CD4-positive, CD25-positive, alpha-beta regulatory T cell (primary cell): Measurements from ENCODE around the gene MYO7A. TPM values are rescaled to one million over a fixed set of nuclear protein-coding genes. Genes with fewer than 3 reads are reported as not detected.

Experiments
- ATAC-seq, 2 donors: fragments of 150-1000 bp; cut with Tn5 transposase; one replicate each; pipeline ENCODE4 v1.10.0; 2021; ENCODE audit warnings: low read depth in 2 of 2, moderate number of reproducible peaks in 2 of 2, moderate library complexity in 1 of 2
- DNase-seq, 3 donors: peaks; one replicate each; pipeline versions ENCODE4 v3.0.0 to v3.0.0-alpha.2; 2012 to 2022; ENCODE audit warnings: mixed read lengths in 1 of 3
- H3K27ac ChIP-seq: one replicate; pipeline ENCODE4 v1.7.0; 2013; ENCODE audit warnings: mild to moderate bottlenecking, low read length; ENCODE audit not compliant: insufficient read depth, poor library complexity, severe bottlenecking
- H3K27me3 ChIP-seq: one replicate; pipeline ENCODE4 v1.7.0; 2013; ENCODE audit warnings: low read length; ENCODE audit not compliant: control insufficient read depth, insufficient read depth
- H3K36me3 ChIP-seq: one replicate; pipeline ENCODE4 v1.7.0; 2013; ENCODE audit warnings: mild to moderate bottlenecking, low read length, moderate library complexity; ENCODE audit not compliant: control insufficient read depth, insufficient read depth
- H3K4me1 ChIP-seq: 2 replicates; pipeline ENCODE4 v1.7.0; 2013; ENCODE audit warnings: mild to moderate bottlenecking, low read length; ENCODE audit not compliant: insufficient read depth, control insufficient read depth, poor library complexity, severe bottlenecking
- H3K4me3 ChIP-seq: one replicate; pipeline ENCODE4 v1.7.0; 2013; ENCODE audit warnings: low read depth, mild to moderate bottlenecking, low read length, moderate library complexity
- H3K9me3 ChIP-seq, 2 experiments: 1 replicate in 1 of 2; 2 replicates in 1 of 2; pipeline ENCODE4 v1.7.0; 2013; ENCODE audit warnings: low read length in 2 of 2, mild to moderate bottlenecking in 1 of 2, moderate library complexity in 1 of 2; ENCODE audit not compliant: control insufficient read depth in 2 of 2
- H3K27ac Mint-ChIP-seq, 3 donors: one replicate each; pipeline ENCODE4 v1.8.0; 2020 to 2022; ENCODE audit warnings: mild to moderate bottlenecking in 3 of 3, mixed read lengths in 3 of 3, moderate library complexity in 2 of 3
- H3K27me3 Mint-ChIP-seq: one replicate; pipeline ENCODE4 v1.8.0; 2022; ENCODE audit warnings: mild to moderate bottlenecking, mixed read lengths
- H3K36me3 Mint-ChIP-seq: one replicate; pipeline ENCODE4 v1.8.0; 2020; ENCODE audit warnings: mixed read lengths
- H3K4me1 Mint-ChIP-seq, 4 donors: one replicate each; pipeline ENCODE4 v1.8.0; 2020 to 2022; ENCODE audit warnings: mixed read lengths in 4 of 4, mild to moderate bottlenecking in 1 of 4
- H3K4me3 Mint-ChIP-seq, 4 donors: one replicate each; pipeline ENCODE4 v1.8.0; 2020 to 2022; ENCODE audit warnings: mild to moderate bottlenecking in 4 of 4, mixed read lengths in 4 of 4, moderate library complexity in 3 of 4
- H3K9me3 Mint-ChIP-seq, 7 donors: one replicate each; pipeline ENCODE4 v1.8.0; 2020 to 2022; ENCODE audit warnings: mixed read lengths in 7 of 7, mild to moderate bottlenecking in 3 of 7, moderate library complexity in 2 of 7
- polyA plus RNA-seq, 4 donors: library from polyadenylated mRNA; unstranded; fragments of 300-500 nt; fragmentation: Illumina TruSeq; gene quantifications; one replicate each; pipeline ENCODE4 v1.2.3, GENCODE V29; 2021
- total RNA-seq: library from RNA; stranded (reverse); gene quantifications from one replicate; pipeline ENCODE4 v1.2.3, GENCODE V29; 2022

MYO7A gene
- total and polyA plus RNA-seq, 5 donors from 2014 or later = 0.12 to 0.84 (median 0.18) TPM; not detected in 1

DNA sequence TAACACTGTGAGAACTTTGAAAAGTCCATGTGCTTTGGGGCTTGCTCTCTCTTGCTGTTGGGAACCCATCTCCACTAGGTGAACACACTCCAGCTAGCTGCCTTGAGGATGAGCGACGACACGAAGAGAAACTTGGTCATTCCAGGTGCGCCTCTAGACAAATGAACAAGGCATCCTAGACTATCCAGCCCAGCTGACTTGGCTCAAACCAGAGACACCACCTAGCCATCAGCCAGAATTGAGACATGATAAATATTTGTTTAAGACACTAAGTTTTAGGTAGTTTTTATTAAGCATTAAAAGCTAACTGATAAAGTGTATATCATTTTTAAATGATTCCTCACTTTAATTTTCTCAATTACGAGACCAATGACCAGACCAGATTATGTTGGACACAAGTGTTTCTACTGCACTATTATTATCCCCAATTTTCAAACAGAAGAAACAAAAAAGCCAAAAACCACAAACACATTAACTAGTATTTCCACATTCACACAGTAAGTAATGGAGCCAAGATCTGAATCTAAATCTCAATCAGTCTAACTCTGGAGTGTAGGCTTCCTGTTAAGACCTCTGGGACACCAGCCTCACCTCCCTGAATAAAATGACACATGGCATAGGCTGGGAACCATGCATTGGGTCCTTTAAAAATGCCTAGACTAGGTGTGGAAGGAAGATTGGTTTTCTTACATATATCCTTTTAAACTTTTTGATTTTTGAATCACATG lies 103.0 kb downstream of the MYO7A start:
- peaks cover 0 to 2% (median 0%) of the 10 kb centered on the region in 7 donors for H3K9me3 Mint-ChIP-seq
- H3K4me1 Mint-ChIP-seq = no peaks in the 10 kb centered on the region
- Histone ChIP-seq H3K27ac (no peak overlapping the region), H3K36me3 (no peaks in the 10 kb centered on the region), H3K4me3 (no peak overlapping the region), H3K4me1 (no peaks in the 10 kb centered on the region), H3K27me3 (peaks cover 13% of the 10 kb centered on the region), H3K9me3 (no peaks in the 10 kb centered on the region)
- peaks cover 33% of the 10 kb centered on the region for H3K27me3 Mint-ChIP-seq
- no peak for ATAC-seq
- H3K27ac Mint-ChIP-seq = no peak overlapping the region
- no peaks in the 10 kb centered on the region for H3K36me3 Mint-ChIP-seq
- no peak for DNase-seq
- H3K4me3 Mint-ChIP-seq = no peak overlapping the region

DNA sequence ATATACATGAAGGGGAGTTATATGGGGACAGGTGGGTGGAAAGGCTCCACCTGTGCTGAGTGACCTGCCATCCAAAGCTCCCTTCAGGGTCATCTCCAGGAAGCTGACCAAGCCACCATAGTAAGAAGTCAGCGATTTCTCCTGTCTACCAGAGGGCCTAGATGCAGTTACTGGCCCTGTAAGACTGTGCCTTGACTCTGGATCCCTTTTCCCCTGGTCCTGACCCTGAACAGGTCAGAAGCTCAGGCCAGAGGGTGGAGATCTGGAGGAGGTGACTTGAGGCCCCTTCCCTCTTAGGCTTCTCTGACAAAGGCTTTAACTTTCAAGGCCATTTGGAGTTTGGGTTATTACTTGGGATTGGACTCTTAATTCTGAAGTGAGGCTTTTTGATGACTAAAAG lies 103.8 kb downstream of the MYO7A start:
- H3K4me3 ChIP-seq = no peak overlapping the region
- Mint-ChIP-seq H3K27ac (no peak overlapping the region), H3K4me1 (no peaks in the 10 kb centered on the region), H3K9me3 (peaks cover 0 to 3% (median 0%) of the 10 kb centered on the region in 7 donors), H3K4me3 (no peak overlapping the region), H3K36me3 (no peaks in the 10 kb centered on the region), H3K27me3 (peaks cover 34% of the 10 kb centered on the region)
- DNase-seq (no peak), ATAC-seq (no peak)
- no peak overlapping the region for H3K27ac ChIP-seq
- no peaks in the 10 kb centered on the region for H3K4me1 ChIP-seq
- H3K36me3 ChIP-seq = no peaks in the 10 kb centered on the region
- H3K27me3 ChIP-seq = peaks cover 11% of the 10 kb centered on the region
- H3K9me3 ChIP-seq = no peaks in the 10 kb centered on the region

GRCh38 chr11:77232242-77232641 lies 104.2 kb downstream of the MYO7A start:
- Mint-ChIP-seq H3K27ac (no peak overlapping the region), H3K4me3 (no peak overlapping the region)

DNA sequence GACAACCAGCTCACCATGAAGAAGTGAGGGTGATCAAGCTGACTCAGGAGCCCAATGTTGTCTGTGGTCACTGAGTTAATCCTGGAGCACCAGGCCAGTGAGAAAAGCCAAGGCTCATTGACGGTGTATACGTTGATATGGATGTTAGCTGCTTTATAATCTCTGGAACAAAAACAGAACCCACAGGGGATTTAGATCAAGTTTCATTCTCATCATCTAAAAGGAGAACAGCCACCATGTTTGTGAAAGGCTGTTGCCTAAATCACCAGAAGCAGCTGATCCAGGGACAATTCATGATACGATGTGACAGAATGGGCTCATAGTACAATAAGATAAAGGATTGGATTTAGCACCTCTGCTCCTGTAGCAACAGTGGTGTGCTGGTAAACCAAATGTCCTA lies 105.0 kb downstream of the MYO7A start:
- H3K9me3 ChIP-seq = no peaks in the 10 kb centered on the region
- H3K27me3 Mint-ChIP-seq = peaks cover 31% of the 10 kb centered on the region
- no peak overlapping the region for H3K4me3 ChIP-seq
- peaks cover 11% of the 10 kb centered on the region for H3K27me3 ChIP-seq
- no peaks in the 10 kb centered on the region for H3K4me1 Mint-ChIP-seq
- no peak for ATAC-seq
- H3K27ac ChIP-seq = no peak overlapping the region
- H3K9me3 Mint-ChIP-seq = peaks cover 0 to 3% (median 0%) of the 10 kb centered on the region in 7 donors
- H3K36me3 ChIP-seq = no peaks in the 10 kb centered on the region
- no peak overlapping the region for H3K4me3 Mint-ChIP-seq
- H3K4me1 ChIP-seq = no peaks in the 10 kb centered on the region
- no peak overlapping the region for H3K27ac Mint-ChIP-seq
- no peaks in the 10 kb centered on the region for H3K36me3 Mint-ChIP-seq
- DNase-seq = no peak

More at GRCh38 chr11:77232242-77232641, 104.2 kb downstream of the MYO7A start:
- Histone ChIP-seq H3K9me3 (no peaks in the 10 kb centered on the region), H3K27ac (no peak overlapping the region), H3K36me3 (no peaks in the 10 kb centered on the region), H3K27me3 (peaks cover 11% of the 10 kb centered on the region), H3K4me3 (no peak overlapping the region), H3K4me1 (no peaks in the 10 kb centered on the region)
- peaks cover 0 to 3% (median 0%) of the 10 kb centered on the region in 7 donors for H3K9me3 Mint-ChIP-seq
- DNase-seq = no peak
- no peaks in the 10 kb centered on the region for H3K4me1 Mint-ChIP-seq
- H3K36me3 Mint-ChIP-seq = no peaks in the 10 kb centered on the region
- ATAC-seq = no peak
- peaks cover 31% of the 10 kb centered on the region for H3K27me3 Mint-ChIP-seq

GRCh38 chr11:77236901-77237300 lies 108.9 kb downstream of the MYO7A start:
- Histone ChIP-seq H3K27me3 (peaks cover 6% of the 10 kb centered on the region), H3K36me3 (no peaks in the 10 kb centered on the region), H3K4me3 (no peak overlapping the region), H3K27ac (no peak overlapping the region), H3K4me1 (no peaks in the 10 kb centered on the region), H3K9me3 (no peaks in the 10 kb centered on the region)
- peaks cover 24% of the 10 kb centered on the region for H3K27me3 Mint-ChIP-seq
- peaks cover 0 to 9% (median 2%) of the 10 kb centered on the region in 7 donors for H3K9me3 Mint-ChIP-seq
- DNase-seq (no peak), ATAC-seq (no peak)
- H3K27ac Mint-ChIP-seq = no peak overlapping the region
- no peaks in the 10 kb centered on the region for H3K36me3 Mint-ChIP-seq
- no peak overlapping the region for H3K4me3 Mint-ChIP-seq
- H3K4me1 Mint-ChIP-seq = no peaks in the 10 kb centered on the region

DNA sequence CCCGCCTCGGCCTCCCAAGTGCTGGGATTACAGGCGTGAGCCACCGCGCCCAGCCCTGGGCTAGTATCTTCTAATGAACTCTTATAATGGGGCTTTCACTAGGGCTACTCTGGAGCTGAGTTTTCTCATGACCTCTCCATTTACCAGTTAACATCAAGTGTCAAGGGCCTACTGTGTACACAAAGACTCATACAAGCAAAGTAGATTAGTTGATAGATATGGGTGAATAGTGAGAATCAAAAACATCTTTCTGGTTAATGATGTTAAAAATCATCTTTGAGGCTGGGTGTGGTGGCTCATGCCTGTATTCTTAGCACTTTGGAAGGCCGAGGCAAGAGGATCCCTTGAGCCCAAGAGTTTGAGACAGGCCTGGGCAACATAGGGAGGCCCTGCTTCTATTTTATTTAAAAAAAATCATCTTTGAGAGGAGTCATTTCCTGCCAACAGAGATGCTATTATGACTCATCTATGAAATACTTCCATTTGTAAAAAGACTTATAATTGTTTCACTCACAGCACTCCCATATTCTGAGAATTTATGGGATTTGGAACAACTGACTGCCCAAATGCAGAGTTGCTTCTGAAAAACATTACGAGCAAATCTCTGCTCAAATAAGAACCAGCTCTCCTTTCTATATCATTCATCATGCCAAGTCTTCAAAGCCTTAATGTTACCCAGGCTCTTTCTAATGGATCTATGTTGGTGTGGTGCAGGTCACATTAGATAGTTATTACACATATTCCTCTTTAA lies 116.4 kb downstream of the MYO7A start:
- peaks cover 7% of the 10 kb centered on the region for H3K27me3 Mint-ChIP-seq
- H3K27ac Mint-ChIP-seq = no peak overlapping the region
- no peak overlapping the region for H3K27ac ChIP-seq

GRCh38 chr11:77249427-77249826 lies 121.4 kb downstream of the MYO7A start:
- Mint-ChIP-seq H3K27ac (no peak overlapping the region), H3K9me3 (peaks cover 0 to 17% (median 6%) of the 10 kb centered on the region in 7 donors), H3K4me3 (no peak overlapping the region), H3K4me1 (no peaks in the 10 kb centered on the region), H3K36me3 (no peaks in the 10 kb centered on the region), H3K27me3 (peaks cover 13% of the 10 kb centered on the region)
- DNase-seq (no peak), ATAC-seq (no peak)
- H3K27me3 ChIP-seq = peaks cover 6% of the 10 kb centered on the region
- H3K9me3 ChIP-seq = peaks cover 0 to 3% of the 10 kb centered on the region in 2 experiments
- H3K36me3 ChIP-seq = no peaks in the 10 kb centered on the region
- no peaks in the 10 kb centered on the region for H3K4me1 ChIP-seq
- no peak overlapping the region for H3K4me3 ChIP-seq
- no peak overlapping the region for H3K27ac ChIP-seq

More for the DNA sequence above, 116.4 kb downstream of the MYO7A start:
- Mint-ChIP-seq H3K4me3 (no peak overlapping the region), H3K9me3 (peaks cover 0 to 2% (median 0%) of the 10 kb centered on the region in 7 donors), H3K36me3 (no peaks in the 10 kb centered on the region), H3K4me1 (no peaks in the 10 kb centered on the region)
- no peak overlapping the region for H3K4me3 ChIP-seq
- no peaks in the 10 kb centered on the region for H3K4me1 ChIP-seq
- no peaks in the 10 kb centered on the region for H3K27me3 ChIP-seq
- H3K36me3 ChIP-seq = no peaks in the 10 kb centered on the region
- H3K9me3 ChIP-seq = no peaks in the 10 kb centered on the region
- DNase-seq = no peak
- no peak for ATAC-seq
